NCI-H524 treated with DMSO at 0.1 percent for 48 hours (cell line): ENCODE results near the gene CLN3.
"Not testable (repeated sequence)": the region's sequence is repeated elsewhere in the genome, so short reads cannot be mapped to it uniquely, and the experiment has no call there.

Source experiments
- DNase-seq: peaks from one replicate; lab custom pipeline; 2025; lab: John Stamatoyannopoulos, UW

The CLN3 gene

GRCh38 chr16:28491970-28492474 lies at the start of gene CLN3:
CLN3 (minus strand) TSS chr16:28492074; CDS start chr16:28491759, 315 bp downstream.
- peak; percentile 95 for DNase-seq

DNA sequence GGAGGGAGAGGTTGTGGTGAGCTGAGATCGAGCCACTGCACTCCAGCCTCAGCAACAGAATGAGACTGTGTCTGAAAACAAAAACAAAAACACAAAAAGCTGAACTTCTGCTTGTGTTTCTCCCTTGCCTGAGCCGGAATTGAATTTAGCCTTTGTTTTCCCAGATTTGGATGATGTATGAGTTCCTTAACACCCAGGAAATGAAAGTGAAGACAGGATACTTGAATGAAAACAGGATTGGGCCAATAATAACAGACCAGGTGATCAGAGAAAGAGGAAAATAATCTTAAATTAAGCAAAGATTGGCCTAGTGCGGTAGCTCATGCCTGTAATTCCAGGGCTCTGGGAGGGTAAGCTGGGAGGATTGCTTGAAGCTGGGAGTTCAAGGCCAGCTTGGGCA lies 48.5 kb upstream of the CLN3 start:
- no peak for DNase-seq

- no peak for DNase-seq
Measured at GRCh38 chr16:28538733-28539596, 47.1 kb upstream of the CLN3 start, which contains the start of gene NUPR1. NUPR1 (minus strand) TSS chr16:28538974; CDS start chr16:28538907, 67 bp downstream.

GRCh38 chr16:28537964-28538732 lies 46.3 kb upstream of the CLN3 start:
- no peak for DNase-seq

DNA sequence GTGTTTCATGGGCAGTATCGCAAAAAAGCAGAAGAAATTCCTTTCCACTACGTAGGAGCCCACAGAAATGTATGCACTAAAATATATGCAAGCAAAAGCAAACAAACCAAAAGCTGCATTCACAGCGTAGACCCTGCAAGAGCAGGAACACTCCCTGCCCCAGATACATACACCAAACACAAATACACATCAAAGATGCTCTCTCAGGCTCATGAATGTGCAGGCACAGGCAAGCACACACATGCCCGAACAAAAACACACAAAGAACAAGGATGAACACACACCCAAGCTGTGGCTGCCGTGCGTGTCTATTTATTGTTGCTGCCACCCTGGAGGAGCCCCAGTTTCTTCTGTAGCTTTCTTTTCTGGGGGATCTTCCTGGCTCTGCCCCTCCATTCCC lies 45.2 kb upstream of the CLN3 start:
- DNase-seq: no peak

DNA sequence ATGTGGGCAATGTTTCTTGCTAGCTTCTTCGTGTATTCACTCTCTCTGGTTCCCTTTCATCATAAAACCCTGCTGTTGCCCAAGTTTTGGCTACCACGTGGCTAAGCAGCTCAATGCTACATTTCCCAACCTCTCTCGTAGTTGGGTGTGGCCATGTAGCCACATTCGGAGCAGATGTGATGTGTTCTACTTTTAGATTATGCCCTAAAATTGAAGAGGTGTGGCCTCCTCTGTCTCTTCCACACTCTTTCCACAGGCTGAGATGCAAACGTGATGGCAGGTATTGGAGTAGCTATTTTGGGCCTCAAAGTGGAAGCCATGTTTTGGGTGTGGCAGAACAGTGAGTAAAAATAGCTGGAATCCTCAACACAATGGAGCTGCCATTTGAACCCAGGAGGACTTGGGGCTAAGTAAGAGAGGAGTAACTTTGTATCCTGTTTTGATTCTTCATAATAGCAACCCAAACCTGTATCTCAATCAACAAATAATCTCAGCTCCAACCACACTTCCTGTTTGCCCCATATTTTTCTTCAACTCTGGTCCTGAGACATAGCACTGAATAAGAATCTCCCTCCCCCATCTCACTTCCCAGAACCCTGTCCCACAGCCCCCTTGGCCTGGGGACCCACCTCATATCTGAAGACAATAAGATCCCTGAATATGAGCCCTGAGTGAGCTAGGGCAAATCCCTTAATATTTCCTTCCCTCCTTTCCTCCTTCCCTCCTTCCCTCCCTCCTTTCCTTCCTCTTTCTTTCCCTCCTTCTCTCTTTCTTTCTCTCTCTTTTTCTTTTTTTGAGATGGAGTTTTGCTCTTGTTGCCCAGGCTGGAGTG lies 42.9 kb upstream of the CLN3 start:
- DNase-seq: no peak

DNA sequence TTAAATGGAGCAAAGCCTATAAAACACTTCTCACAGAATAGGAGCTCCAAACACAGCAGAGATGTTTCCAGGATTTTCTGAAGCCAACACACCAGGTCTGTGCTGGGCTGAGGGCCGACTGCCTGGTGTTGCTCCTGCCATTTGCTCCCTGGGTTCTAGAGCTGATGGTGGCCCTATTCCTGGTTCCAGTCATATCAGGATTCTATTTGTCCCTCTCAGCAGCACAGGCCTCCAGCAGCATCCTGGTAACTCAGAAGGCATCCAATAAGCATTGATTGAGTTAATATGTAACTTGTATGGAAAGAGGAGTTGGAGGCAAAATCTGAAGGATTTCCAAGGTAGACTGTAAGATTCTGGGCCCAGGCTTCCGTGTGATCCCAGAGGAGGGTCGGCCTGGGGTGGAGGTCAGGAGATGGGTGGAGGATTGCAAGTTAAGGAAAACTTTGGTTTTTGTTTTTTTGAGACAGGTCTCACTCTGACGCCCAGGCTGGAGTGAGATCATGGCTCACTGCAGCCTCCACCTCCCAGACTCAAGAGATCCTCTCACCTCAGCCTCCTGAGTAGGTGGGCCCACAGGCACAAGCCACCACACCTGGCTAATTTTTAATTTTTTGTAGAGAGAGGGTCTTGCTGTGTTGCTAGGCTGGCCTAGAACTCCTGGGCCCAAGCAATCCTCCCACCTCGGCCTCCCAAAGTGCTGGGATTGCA lies 41.2 kb upstream of the CLN3 start:
- DNase-seq: no peak

DNA sequence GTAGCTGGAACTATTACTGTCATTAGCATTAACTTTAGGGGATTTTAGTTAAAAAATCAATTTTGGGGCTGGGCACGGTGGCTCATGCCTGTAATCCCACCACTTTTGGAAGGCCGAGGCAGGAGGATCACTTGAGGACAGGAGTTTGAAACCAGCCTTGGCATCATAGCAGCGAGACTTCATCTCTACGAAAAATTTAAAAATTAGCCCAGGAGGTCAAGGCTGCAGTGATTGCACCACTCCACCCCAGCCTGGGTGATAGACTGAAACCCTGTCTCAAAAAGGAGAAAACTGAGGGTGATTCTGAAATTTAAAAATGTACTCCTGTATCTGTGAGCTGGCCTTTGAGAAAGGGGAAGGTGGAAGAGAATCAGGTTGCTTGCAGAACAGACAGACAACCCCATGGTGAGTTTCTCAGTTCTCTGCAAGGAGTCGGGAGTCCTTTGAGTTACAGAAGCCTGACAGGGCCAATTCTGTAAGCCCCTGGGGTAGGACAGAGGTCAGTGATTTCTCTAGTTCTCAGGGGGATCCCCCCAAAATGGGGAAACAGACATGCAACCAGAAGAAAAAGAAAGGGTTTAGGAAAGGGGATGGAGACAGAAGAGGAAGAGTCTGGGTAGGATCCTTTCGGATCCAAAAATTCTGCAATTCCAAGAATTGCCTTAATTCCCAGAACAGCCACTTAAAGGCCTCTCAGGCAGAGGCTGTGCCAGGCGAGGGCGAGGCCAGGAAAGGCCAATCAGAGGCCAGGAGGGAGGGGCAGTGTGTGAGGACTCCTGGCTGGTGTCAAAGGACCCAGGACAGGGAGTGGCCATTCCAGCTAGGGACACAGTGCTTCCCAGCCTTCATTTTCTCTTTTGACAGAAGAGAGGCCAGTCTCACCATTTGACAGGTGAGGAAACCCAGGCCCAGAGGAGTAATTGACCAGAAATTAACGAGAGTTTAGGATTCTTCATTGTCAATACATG lies 40.2 kb upstream of the CLN3 start:
- no peak for DNase-seq

DNA sequence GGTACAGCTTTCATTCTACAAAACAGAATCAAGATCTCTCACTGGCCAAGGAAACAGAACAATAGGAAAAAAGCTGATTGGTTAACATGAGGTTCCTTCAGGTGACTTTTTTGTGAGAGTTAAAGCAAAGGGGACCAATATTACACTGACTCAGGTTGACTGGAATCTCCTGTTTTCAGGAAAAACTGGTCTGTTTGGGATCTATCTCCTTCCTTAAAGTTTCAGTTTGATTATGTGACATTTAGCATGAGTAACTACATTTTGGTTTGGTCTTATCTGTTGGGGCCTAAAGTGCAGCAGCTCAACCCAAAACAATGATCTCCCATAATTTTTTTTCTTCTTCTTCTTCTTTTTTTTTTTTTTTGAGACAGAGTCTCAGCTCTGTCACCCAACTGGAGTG lies 37.2 kb upstream of the CLN3 start:
- DNase-seq: no peak

- no peak for DNase-seq
Measured at GRCh38 chr16:28528463-28528867, 36.6 kb upstream of the CLN3 start.

DNA sequence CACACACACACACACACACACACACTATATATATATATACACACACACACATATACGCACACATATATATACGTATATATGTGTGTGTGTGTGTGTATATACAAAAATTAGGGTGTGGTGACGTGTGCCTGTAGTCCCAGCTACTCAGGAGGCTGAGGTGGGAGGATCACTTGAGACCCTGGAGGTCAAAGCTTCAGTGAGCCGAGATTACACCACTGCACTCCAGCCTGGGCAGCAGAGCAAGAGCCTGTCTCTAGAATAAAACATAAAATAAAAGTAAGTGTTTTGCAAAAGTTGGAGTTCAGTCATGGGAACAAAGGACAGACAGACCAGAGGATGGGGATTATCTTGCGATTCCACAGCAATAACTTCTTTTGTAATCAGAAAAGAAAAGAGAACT lies 36.1 kb upstream of the CLN3 start:
- DNase-seq: no peak

DNA sequence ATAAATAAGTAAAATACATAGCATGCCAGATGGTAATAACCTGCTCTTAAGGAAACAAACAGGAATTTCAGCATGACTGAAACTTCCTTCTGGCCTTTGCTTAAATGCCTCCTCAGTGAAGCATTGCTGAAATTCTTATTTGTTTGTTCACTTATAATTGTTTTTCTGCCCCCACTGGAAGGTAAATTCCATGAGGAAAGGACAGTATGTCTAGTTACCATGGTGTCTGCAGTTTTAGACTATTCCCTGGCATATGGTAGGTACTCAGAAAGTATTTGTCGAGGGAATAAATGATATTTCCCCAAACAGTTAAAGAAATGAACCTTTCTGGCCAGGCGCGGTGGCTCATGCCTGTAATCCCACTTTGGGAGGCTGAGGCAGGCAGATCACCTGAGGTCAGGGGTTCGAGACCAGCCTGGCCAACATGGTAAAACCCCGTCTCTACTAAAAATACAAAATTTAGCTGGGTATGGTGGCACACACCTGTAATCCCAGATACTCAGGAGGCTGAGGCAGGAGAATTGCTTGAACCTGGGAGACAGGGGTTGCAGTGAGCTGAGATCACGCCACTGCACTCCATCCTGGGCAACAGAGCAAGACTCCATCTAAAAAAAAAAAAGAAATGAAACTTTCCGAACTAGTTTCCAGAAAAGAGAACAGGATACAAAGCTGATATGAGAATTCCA lies 35.4 kb upstream of the CLN3 start:
- not testable (repeated sequence) for DNase-seq

DNA sequence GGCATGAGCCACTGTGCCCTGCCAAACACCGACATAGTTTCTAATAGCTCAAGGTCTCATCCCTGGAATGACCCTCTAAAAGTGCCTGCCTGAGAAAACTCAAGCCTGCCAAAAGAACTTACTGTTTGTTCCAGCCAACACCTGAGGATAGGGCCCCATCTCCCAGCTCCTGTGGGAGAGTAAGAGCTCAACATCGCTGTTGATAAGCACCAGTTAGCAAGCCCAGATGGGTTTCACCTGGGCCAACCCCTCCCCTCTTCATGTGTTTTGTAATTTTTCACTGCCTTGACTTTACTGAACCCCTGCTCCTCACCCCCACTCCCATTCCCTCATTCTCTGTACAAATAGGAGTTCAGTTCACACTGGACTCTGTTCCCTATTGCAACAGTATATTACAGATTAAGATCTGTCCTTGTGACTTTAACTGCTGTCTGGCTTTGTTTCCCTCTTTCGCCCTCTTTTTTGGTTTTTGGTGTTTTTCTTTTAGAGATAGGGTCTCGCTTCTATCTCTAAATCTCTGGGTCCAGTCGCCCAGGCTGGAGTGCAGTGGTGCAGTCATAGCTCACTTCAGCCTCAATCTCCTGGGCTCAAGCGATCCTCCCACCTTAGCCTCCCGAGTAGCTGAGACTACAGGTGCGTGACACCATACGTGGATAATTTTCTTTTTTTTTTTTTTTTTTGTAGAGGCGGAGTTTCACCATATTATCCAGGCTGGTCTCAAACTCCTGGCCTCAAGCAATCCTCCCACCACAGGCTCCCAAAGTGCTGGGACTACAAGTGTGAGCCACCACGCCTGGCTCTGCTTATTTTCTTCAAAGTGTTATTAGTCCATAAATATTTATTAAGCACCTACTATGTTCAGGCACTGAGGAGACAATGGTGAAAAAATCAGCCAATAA lies 34.6 kb upstream of the CLN3 start:
- DNase-seq: no peak

DNA sequence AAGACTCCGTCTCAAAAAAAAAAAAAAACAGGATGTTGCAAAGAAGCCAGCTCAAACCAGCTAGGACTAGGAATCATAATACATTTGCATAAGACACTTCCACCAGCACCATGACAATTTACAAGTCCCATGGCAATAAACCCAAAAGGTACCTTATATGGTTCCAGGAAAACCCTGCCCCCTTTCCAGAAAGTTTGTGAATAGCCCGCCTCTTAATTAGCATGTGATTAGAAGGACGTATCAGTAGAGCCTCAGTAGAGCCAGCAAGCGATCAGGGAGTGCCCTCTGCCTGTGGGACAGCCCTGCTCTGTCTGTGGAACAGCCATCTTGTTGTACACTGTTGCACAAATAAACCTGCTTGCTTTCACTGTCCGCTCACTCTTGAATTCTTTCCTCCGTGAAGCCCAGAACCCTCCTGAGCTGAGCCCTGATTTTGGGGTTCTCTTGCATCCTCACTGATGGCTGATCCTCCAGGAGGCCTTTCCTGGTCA lies 32.9 kb upstream of the CLN3 start:
- no peak for DNase-seq

GRCh38 chr16:28522792-28523191 lies 30.9 kb upstream of the CLN3 start:
- DNase-seq: no peak

GRCh38 chr16:28521436-28521835 lies 29.6 kb upstream of the CLN3 start:
- no peak for DNase-seq

DNA sequence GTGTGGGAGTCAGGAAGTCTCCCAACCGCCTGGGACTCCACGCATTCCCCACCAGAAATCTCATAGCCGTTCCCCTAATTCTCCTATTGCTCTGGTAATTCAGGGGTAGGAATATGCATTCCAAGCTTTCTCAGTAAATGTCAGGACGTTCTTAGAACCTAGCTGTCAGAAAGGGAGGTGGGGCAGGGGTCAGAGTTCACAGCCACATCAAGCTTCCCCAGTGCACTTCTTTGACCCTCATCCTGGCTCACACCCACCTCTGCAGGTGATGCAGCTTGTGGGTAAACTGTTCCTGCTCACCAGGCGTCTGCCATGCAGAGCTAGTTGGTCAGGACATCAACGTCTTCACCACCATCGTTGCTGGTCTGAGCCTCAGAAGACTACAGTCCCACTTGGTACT lies 28.8 kb upstream of the CLN3 start:
- DNase-seq: no peak

GRCh38 chr16:28514246-28514645 lies 22.4 kb upstream of the CLN3 start:
- DNase-seq: no peak
